ENCODE results near the gene HAUS6. TPM values are rescaled to one million over a fixed set of nuclear protein-coding genes. Genes with fewer than 3 reads are reported as not detected.
"Not testable (repeated sequence)": the region's sequence is repeated elsewhere in the genome, so short reads cannot be mapped to it uniquely, and the experiment has no call there.

HAUS6 gene
- total RNA-seq, 1 donor from 2014 or later, result 17.6 TPM

GRCh38 chr9:19104515-19105282 lies 2.0 kb upstream of the HAUS6 start:
- Mint-ChIP-seq H3K36me3 (ENCODE audit: insufficient read depth) (no peaks in the 10 kb centered on the region), H3K4me3 (ENCODE audit: low read depth) (no peak overlapping the region), H3K27ac (peak overlapping the region; percentile 84), H3K9me3 (ENCODE audit: low read depth) (no peaks in the 10 kb centered on the region), H3K27me3 (no peaks in the 10 kb centered on the region), H3K4me1 (ENCODE audit: low read depth) (peaks cover 14% of the 10 kb centered on the region)
- no peak for TF ChIP-seq CTCF (IDR thresholded peaks at IDR 0.05; ENCODE audit: unreplicated experiment)
- no peak for DNase-seq (ENCODE audit: low spot score, unreplicated experiment)

GRCh38 chr9:19102181-19102630 lies 498 bp downstream of the HAUS6 start:
- peaks cover 4% of the 10 kb centered on the region for H3K36me3 Mint-ChIP-seq (ENCODE audit: insufficient read depth)
- TF ChIP-seq CTCF (IDR thresholded peaks at IDR 0.05; ENCODE audit: unreplicated experiment), result no peak
- H3K9me3 Mint-ChIP-seq (ENCODE audit: low read depth), result no peaks in the 10 kb centered on the region
- peak overlapping the region; percentile 95 for H3K27ac Mint-ChIP-seq
- no peak for DNase-seq (ENCODE audit: low spot score, unreplicated experiment)
- H3K4me3 Mint-ChIP-seq (ENCODE audit: low read depth), result peak overlapping the region; percentile 95
- no peaks in the 10 kb centered on the region for H3K27me3 Mint-ChIP-seq
- H3K4me1 Mint-ChIP-seq (ENCODE audit: low read depth), result peaks cover 15% of the 10 kb centered on the region

DNA sequence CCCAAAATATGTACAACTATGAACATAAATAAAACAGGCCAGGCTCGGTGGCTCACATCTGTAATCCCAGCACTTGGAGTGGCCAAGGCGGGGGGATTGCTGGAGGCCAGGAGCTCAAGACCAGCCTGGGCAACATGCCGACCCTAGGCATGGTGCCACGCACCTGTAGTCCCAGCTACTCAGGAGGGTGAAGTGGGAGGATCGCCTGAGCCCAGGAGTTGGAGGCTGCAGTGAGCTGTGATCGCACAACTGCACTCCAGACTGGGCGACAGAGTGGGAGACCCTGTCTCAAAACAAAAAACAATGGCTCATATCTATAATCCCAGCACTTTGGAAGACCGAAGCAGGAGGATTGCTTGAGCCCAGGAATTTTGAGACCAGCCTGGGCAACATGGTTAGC lies 1.5 kb downstream of the HAUS6 start:
- no peak overlapping the region for H3K27ac Mint-ChIP-seq
- DNase-seq (ENCODE audit: low spot score, unreplicated experiment), result no peak
- no peak for TF ChIP-seq CTCF (IDR thresholded peaks at IDR 0.05; ENCODE audit: unreplicated experiment)
- peak overlapping the region; percentile 95 for H3K4me3 Mint-ChIP-seq (ENCODE audit: low read depth)
- H3K4me1 Mint-ChIP-seq (ENCODE audit: low read depth), result peaks cover 15% of the 10 kb centered on the region
- H3K36me3 Mint-ChIP-seq (ENCODE audit: insufficient read depth), result peaks cover 4% of the 10 kb centered on the region
- H3K27me3 Mint-ChIP-seq, result no peaks in the 10 kb centered on the region
- no peaks in the 10 kb centered on the region for H3K9me3 Mint-ChIP-seq (ENCODE audit: low read depth)

- H3K27ac Mint-ChIP-seq; H3K9me3 Mint-ChIP-seq (ENCODE audit: low read depth); DNase-seq (ENCODE audit: low spot score, unreplicated experiment); H3K4me3 Mint-ChIP-seq (ENCODE audit: low read depth); H3K27me3 Mint-ChIP-seq: not testable (repeated sequence)
- Mint-ChIP-seq H3K4me1 (ENCODE audit: low read depth) (peaks cover 13% of the 10 kb centered on the region), H3K36me3 (ENCODE audit: insufficient read depth) (peaks cover 12% of the 10 kb centered on the region)
Observed at GRCh38 chr9:19097431-19097830, 5.3 kb downstream of the HAUS6 start.

- H3K4me1 Mint-ChIP-seq (ENCODE audit: low read depth), result no peaks in the 10 kb centered on the region
- peaks cover 18% of the 10 kb centered on the region for H3K36me3 Mint-ChIP-seq (ENCODE audit: insufficient read depth)
- H3K4me3 Mint-ChIP-seq (ENCODE audit: low read depth), result no peak overlapping the region
- no peak for TF ChIP-seq CTCF (IDR thresholded peaks at IDR 0.05; ENCODE audit: unreplicated experiment)
- no peaks in the 10 kb centered on the region for H3K9me3 Mint-ChIP-seq (ENCODE audit: low read depth)
- H3K27ac Mint-ChIP-seq, result no peak overlapping the region
- no peaks in the 10 kb centered on the region for H3K27me3 Mint-ChIP-seq
- DNase-seq (ENCODE audit: low spot score, unreplicated experiment), result no peak
Observed at GRCh38 chr9:19087106-19088000, 15.4 kb downstream of the HAUS6 start.

All from progenitor cell of endocrine pancreas (in vitro differentiated cells).